ENCODE data around the gene LMX1A.

The LMX1A gene

DNA sequence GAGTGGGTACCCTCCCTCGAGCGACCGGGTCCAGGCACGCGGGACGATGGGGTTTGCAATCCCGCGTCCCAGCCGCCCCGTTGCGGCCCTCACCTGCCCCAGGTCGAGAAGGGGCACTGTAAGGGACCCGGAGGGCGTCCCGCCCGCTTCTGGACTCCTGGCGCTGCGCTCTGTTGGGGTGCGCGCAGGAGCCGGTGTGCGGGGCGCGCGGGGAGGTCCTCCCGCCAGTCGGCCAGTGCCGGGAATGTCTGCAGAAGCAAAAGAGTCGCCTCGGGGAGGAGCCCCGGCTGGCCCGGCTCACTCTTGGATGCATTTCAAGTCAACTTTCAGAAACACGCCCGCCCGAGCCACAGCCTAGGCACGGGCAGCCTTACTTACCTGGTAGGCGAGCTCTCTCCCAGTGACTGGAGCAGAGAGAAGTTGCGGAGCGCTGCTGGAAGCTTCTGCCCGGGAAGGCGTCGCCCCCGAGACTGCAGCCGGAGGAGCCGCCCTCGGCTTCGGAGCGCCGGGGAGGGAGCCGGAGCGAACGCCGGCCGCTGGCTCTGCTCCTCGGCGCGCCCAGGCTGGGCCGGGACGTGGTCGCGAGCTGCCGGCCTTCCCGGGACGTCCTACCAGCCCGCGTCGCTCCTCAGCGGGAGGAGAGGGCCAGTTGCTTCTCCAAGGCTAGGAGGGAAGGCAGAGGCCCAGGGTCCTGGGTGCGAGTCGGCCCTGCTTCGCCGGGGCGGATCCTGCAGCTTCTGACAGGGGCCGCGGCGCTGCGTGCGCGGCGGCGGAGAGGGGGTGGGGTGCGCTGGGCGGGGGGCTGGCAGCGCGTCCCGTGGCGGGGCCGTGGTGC, at the start of gene LMX1A:
LMX1A (minus strand) TSS at position 739 of the 835 bp plus-strand sequence. CDS start 1,156 bp downstream, outside the sequence.
- TF ChIP-seq ZFX (IDR thresholded peaks at IDR 0.05) = no peak
- TF ChIP-seq, protein P1, sequence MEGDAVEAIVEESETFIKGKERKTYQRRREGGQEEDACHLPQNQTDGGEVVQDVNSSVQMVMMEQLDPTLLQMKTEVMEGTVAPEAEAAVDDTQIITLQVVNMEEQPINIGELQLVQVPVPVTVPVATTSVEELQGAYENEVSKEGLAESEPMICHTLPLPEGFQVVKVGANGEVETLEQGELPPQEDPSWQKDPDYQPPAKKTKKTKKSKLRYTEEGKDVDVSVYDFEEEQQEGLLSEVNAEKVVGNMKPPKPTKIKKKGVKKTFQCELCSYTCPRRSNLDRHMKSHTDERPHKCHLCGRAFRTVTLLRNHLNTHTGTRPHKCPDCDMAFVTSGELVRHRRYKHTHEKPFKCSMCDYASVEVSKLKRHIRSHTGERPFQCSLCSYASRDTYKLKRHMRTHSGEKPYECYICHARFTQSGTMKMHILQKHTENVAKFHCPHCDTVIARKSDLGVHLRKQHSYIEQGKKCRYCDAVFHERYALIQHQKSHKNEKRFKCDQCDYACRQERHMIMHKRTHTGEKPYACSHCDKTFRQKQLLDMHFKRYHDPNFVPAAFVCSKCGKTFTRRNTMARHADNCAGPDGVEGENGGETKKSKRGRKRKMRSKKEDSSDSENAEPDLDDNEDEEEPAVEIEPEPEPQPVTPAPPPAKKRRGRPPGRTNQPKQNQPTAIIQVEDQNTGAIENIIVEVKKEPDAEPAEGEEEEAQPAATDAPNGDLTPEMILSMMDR (conservative IDR thresholded peaks at IDR 0.05) = no peak
- no peak within 1 kb of the TSS for H3K27ac ChIP-seq

DNA sequence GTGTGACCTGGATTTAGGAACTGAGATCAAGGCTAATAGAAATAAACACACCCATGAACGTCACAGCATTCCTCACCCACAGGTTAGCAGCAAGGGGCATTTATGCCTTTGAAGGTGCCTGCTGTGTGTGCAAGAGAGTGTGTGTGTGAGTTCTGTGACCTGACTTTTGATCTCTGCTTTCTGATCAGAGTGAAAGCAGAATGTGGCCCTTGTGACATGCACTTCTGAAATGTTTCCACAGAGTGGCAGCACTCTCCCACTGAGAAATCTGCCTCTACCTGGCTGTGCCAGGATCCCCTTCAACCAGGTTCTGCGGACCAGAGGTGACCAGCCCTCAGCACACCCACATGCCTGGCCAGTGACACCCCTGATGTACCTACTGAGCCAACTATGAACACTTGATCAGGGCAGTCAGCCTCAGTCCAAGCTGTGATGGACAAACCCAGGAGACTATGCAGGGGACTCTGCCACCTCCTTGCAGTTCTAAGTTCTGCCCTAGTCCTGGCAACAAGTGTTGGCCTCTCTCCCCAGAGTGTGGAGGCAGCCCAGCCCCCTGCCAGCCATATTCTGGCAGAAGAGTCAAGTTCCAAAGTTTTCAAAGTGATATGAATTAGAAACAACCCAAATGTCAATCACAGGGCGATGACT, 47.4 kb upstream of the LMX1A start:
- TF ChIP-seq, protein P1 (conservative IDR thresholded peaks at IDR 0.05) = peak; percentile 86
- TF ChIP-seq ZFX (IDR thresholded peaks at IDR 0.05) = no peak
- no peak overlapping the region for H3K27ac ChIP-seq

DNA sequence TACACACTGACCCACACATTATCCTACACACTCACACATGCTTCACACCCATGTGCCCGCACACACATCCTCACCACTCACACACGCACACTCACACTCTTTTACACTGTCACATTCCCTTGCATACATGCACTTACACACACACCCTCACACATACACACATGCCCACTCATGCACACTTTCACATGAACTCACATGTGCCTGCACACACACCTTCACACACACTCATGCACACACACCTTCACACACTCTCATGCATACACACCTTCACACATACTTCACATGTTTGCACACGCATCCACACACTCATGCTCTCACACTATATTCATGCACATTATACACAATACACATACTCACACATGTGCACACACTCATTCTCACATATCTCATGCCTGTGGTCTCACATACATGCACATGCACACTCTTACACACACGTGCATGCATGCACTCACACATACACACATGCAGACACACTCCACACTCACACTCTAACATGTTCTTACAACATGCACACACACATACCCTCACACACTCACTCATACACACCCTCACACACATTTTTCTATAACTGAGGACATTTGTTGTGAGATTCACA, 46.1 kb upstream of the LMX1A start:
- H3K27ac ChIP-seq = no peak overlapping the region
- no peak for TF ChIP-seq ZFX (IDR thresholded peaks at IDR 0.05)
- TF ChIP-seq, protein P1 (conservative IDR thresholded peaks at IDR 0.05) = no peak

DNA sequence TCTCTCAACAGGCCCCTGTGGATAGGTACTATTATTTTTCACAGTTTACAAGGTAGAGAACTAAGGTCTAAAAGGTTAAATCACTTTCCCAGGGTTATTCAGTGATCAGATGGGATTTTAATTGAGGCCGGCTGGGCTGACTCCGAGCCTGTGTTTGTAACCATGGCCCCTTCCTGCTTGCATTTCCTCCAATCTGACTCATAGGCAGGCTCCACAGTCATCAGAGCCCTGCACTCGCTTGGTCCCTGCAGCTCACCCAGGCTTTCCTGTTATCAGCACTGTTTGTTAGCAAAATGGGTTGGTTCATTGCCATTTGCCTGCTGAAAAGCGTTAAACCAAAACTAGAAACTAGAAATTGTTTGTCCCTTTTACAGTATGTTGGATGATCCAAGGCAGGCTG, 41.4 kb upstream of the LMX1A start:
- H3K27ac ChIP-seq = no peak overlapping the region
- TF ChIP-seq, protein P1 (conservative IDR thresholded peaks at IDR 0.05) = no peak
- TF ChIP-seq ZFX (IDR thresholded peaks at IDR 0.05) = no peak

DNA sequence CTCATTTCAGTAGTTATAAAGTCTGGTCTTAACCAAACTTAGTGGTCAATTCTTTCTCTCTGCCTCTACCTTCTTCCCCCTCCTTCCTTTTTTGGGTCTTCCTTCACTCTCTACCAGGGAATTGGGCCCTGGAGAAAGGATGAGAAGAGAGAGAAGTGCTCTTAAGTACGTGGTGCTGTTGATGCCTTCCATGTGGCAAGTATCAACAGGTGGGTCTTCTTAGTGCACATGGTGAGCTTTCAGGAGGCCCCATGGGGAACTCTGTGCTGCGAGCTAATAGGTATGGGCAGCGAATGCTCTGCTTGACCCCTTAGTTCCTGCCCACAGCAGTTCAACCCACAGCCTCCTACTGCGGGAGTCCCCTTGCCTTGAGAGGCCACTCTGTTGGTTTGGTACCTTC, 39.4 kb upstream of the LMX1A start:
- H3K27ac ChIP-seq = no peak overlapping the region
- no peak for TF ChIP-seq ZFX (IDR thresholded peaks at IDR 0.05)
- TF ChIP-seq, protein P1 (conservative IDR thresholded peaks at IDR 0.05) = no peak

DNA sequence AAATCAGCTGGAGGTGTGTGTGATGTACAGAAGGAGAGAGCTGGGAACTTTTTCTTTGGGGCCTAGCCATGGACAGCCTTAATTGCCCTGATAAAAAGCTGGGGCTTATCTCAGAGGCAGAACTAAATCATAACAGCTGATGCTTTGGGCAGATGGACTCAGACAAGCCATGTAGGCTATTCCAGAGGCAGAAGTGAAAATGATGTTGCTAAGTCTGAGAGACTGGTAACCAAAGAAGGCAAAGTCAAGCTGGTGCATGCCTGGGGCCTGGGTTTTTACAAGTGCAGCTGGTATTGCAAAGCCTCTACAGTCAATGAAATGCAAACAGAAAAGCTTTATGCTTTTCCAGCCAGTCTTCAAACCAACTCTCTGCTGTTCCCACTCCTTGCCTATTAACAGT, 39.0 kb upstream of the LMX1A start:
- TF ChIP-seq ZFX (IDR thresholded peaks at IDR 0.05) = no peak
- TF ChIP-seq, protein P1 (conservative IDR thresholded peaks at IDR 0.05) = no peak
- no peak overlapping the region for H3K27ac ChIP-seq
